Kidney epithelial cell (primary cell): ENCODE measurements around the gene BCS1L. TPM values are rescaled to one million over a fixed set of nuclear protein-coding genes. Genes with fewer than 3 reads are reported as not detected.

Experiments used
- DNase-seq: peaks from one replicate; pipeline ENCODE4 v3.0.0-alpha.2; 2010; ENCODE audit warnings: low read depth
- H3K27me3 ChIP-seq: 2 replicates; pipeline ENCODE4 v1.6.0; 2011; ENCODE audit warnings: low read length; ENCODE audit not compliant: control insufficient read depth, insufficient read depth
- H3K36me3 ChIP-seq: 2 replicates; pipeline ENCODE4 v1.5.1; 2011; ENCODE audit warnings: low read length; ENCODE audit not compliant: control insufficient read depth, insufficient read depth
- H3K4me3 ChIP-seq: 2 replicates; pipeline ENCODE4 v1.5.1; 2011; ENCODE audit warnings: low read depth, mild to moderate bottlenecking, control low read depth, low read length
- total RNA-seq: library from RNA; depleted of rRNA; stranded (reverse); fragments of >200 nt; gene quantifications from 2 replicates; pipeline ENCODE4 v1.2.3, GENCODE V29; 2015
- TF ChIP-seq, protein P1 (sequence below): IDR thresholded peaks from 2 replicates; pipeline ENCODE4 v1.5.1; 2011; ENCODE audit warnings: mild to moderate bottlenecking, moderate library complexity, low read length, control low read depth, inconsistent platforms; ENCODE audit not compliant: insufficient read depth, poor library complexity, severe bottlenecking

The BCS1L gene
- total RNA-seq, 1 donor from 2014 or later: 36.4 TPM

DNA sequence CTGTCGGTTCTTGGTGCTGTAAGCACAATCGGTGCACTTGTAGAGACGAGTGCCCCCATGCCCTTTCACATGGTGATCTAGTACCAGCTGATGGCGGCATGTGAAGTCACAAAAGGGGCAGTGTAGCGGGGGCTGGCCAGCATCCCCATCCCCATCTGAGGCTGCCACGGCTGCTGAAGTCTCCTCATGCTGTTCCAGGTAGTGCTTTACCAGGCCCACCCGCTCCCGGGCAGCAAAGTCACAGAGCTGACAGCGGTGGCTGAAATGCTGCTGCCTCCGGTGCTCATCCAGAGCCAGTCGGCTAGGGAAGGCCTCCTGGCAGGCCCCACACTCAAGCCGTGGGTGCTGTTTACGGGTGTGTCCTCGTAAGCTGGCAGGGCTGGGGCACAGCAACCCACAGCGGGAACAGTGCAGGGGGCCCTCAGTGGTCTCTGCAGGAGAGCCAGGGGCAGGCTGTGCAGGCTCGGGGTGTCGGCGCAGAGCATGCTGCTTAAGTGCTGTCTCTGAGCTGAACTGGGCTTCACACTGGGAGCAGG lies 17.3 kb upstream of the BCS1L start:
- no peak overlapping the region for H3K4me3 ChIP-seq
- H3K27me3 ChIP-seq: no peaks in the 10 kb centered on the region
- H3K36me3 ChIP-seq: peaks cover 5% of the 10 kb centered on the region
- DNase-seq: no peak
- TF ChIP-seq, protein P1, sequence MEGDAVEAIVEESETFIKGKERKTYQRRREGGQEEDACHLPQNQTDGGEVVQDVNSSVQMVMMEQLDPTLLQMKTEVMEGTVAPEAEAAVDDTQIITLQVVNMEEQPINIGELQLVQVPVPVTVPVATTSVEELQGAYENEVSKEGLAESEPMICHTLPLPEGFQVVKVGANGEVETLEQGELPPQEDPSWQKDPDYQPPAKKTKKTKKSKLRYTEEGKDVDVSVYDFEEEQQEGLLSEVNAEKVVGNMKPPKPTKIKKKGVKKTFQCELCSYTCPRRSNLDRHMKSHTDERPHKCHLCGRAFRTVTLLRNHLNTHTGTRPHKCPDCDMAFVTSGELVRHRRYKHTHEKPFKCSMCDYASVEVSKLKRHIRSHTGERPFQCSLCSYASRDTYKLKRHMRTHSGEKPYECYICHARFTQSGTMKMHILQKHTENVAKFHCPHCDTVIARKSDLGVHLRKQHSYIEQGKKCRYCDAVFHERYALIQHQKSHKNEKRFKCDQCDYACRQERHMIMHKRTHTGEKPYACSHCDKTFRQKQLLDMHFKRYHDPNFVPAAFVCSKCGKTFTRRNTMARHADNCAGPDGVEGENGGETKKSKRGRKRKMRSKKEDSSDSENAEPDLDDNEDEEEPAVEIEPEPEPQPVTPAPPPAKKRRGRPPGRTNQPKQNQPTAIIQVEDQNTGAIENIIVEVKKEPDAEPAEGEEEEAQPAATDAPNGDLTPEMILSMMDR: no peak

DNA sequence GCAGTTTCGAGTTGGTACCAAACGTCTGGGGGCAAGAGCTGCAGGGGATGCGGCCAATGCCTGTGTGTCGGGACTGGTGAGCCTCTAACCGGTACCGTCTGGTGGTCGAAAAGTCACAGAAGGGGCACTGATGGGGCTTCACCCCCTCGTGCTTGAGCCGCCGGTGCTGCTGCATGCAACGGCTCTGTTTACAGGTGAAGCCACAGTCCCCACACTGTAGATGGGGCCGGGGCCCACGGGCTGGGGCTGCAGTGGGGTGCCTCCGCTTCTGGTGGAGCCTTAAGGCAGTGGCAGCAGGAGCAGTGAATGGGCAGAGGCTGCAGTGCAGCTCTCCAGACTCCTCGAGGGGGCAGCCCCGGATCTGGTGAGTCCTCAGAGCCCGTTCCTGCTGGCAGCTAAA lies 16.7 kb upstream of the BCS1L start:
- DNase-seq: no peak
- Histone ChIP-seq H3K36me3 (peaks cover 5% of the 10 kb centered on the region), H3K27me3 (no peaks in the 10 kb centered on the region), H3K4me3 (no peak overlapping the region)
- TF ChIP-seq, protein P1: no peak

DNA sequence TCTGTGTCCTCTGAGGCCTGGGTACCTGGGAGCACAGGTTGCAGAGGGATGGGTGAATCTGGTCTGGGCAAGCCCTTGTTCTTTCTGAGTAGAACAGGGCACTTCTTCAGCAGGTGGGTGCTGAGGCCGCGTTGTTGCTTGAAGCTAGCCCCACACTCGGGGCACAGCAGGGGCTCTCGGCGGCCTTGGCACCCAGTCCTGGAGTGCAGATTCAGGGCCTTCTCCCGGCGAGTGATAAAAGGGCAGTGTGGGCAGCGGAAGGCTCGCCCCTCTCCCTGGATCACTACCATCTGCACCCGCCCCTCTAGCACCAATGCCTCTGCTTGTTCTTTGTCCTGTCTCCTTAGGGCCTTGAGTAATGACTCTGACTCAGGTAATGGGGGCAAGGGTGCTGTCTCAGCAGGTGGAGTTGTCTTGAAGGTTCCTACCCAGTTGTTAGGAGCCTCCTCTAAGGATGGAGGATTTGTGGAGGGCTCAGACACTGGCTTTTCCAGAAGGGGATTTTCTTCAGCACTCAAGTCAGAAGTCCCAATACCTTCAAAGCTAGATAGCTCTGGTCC lies 15.7 kb upstream of the BCS1L start:
- H3K36me3 ChIP-seq: peaks cover 6% of the 10 kb centered on the region
- TF ChIP-seq, protein P1: no peak
- no peak for DNase-seq
- H3K27me3 ChIP-seq: no peaks in the 10 kb centered on the region
- no peak overlapping the region for H3K4me3 ChIP-seq

DNA sequence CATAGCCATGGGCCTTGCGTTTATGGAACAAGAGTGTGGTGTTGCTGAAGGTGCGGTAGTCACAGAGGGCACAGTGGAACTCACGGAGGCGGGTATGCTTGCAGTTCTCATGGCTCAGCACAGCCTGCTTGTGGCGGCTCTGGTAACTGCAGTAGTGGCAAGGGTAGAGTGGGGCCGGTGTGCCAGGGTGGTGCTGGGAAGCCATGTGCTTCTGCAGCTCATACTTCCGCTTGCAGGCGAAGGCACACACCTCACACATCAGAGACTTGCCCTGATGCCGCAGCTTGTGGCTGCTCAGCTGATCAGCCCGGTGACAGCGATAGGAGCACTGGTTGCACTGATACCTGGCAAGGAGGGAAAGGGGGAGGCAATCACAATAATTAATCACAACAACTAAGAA lies 14.8 kb upstream of the BCS1L start:
- TF ChIP-seq, protein P1: peak; percentile 55
- H3K36me3 ChIP-seq: peaks cover 6% of the 10 kb centered on the region

DNA sequence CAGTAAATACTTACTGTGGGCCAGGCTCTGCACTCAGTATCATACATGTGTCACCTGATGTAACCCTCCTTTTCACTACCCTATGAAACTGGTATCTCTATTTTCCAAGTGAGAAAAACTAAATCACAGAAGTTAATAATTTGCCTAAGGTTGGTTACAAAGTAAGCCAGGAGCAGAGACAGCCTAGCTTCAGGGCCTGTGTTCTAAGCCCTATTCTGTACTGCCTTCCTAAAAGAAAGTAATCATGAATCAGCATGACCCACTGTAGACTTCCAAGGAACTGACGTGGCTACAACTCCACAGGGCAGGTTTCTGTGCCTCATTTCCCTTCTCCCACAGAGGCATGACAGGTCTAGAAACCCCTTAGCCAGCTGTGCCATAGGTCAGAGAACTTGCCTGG lies 14.4 kb upstream of the BCS1L start:
- Histone ChIP-seq H3K27me3 (no peaks in the 10 kb centered on the region), H3K36me3 (peaks cover 5% of the 10 kb centered on the region), H3K4me3 (no peak overlapping the region)
- DNase-seq: peak; percentile 88
- TF ChIP-seq, protein P1: no peak

More for the DNA sequence above, 14.8 kb upstream of the BCS1L start:
- no peak for DNase-seq
- no peak overlapping the region for H3K4me3 ChIP-seq
- no peaks in the 10 kb centered on the region for H3K27me3 ChIP-seq
